Fibroblast of mammary gland (primary cell): Measurements from ENCODE around the gene MARF1.
"Not testable (repeated sequence)": the region's sequence is repeated elsewhere in the genome, so short reads cannot be mapped to it uniquely, and the experiment has no call there.

Source experiments
- DNase-seq: peaks from one replicate; pipeline ENCODE4 v3.0.0-alpha.2; 2010; ENCODE audit warnings: low read depth
- H3K4me3 ChIP-seq: 2 replicates; pipeline ENCODE4 v1.5.1; 2011; ENCODE audit warnings: low read depth, mild to moderate bottlenecking, low read length, moderate library complexity; ENCODE audit not compliant: control insufficient read depth
- TF ChIP-seq, protein P1 (sequence below): conservative IDR thresholded peaks from 2 replicates; pipeline ENCODE4 v1.5.1; 2011; ENCODE audit warnings: low read depth, low read length, inconsistent platforms; ENCODE audit not compliant: control insufficient read depth, insufficient read depth

Gene MARF1

DNA sequence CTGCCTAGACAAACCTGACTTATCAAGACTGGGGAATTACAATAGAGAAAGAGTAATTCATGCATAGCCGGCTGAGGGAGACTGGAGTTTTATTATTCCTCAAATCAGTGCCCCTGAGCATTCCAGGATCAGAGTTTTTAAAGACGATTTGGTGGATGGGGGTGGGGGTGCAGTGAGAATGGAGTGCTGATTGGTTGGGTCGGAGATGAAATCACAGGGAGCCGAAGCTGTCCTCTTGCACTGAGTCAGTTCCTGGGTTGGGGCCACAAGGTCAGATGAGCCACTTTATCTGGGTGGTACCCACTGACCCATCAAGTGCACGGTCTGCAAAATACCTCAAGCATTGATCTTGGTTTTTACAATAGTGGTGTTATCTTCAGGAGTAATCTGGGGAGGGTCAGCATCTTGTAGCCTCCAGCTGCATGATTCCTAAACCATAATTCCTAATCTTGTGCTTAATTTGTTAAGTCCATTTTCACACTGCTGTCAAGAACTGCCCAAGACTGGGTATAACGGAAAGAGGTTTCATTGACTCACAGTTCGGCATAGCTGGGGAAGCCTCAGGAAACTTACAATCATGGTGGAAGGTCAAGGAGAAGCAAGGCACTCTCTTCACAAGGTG, 69.6 kb downstream of the MARF1 start:
- TF ChIP-seq, protein P1, sequence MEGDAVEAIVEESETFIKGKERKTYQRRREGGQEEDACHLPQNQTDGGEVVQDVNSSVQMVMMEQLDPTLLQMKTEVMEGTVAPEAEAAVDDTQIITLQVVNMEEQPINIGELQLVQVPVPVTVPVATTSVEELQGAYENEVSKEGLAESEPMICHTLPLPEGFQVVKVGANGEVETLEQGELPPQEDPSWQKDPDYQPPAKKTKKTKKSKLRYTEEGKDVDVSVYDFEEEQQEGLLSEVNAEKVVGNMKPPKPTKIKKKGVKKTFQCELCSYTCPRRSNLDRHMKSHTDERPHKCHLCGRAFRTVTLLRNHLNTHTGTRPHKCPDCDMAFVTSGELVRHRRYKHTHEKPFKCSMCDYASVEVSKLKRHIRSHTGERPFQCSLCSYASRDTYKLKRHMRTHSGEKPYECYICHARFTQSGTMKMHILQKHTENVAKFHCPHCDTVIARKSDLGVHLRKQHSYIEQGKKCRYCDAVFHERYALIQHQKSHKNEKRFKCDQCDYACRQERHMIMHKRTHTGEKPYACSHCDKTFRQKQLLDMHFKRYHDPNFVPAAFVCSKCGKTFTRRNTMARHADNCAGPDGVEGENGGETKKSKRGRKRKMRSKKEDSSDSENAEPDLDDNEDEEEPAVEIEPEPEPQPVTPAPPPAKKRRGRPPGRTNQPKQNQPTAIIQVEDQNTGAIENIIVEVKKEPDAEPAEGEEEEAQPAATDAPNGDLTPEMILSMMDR: no peak
- DNase-seq: peak; percentile 27
- no peak overlapping the region for H3K4me3 ChIP-seq

DNA sequence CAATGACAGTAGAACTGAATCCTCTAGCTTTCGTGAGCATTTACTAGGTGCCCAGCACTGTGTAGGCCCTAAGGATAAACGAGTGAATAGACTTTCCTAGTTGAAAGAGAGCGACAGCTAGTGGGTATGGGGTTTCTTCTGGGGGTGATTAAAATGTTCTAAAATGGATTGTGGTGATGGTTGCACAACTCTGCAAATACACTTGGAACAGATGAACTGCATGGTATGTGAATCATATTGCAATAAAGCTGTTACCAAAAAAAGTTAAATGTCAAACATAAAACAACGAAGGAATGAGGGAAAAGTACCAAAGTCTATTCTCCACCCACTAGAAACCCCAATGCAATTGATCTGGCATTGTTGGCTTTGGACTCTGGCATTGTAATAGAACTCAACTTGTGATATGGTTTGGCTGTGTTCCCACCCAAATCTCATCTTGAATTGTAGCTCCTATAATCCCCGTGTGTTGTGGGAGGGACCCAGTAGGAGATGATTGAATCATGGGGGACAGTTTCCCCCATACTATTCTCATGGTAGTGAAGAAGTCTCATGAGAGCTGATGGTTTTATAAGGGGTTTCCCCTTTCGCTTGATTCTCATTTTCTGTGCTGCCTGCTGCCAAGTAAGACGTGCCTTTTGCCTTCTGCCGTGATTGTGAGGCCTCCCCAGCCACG, 70.5 kb downstream of the MARF1 start:
- DNase-seq: peak; percentile 93
- H3K4me3 ChIP-seq: no peak overlapping the region
- TF ChIP-seq, protein P1: peak; percentile 15

DNA sequence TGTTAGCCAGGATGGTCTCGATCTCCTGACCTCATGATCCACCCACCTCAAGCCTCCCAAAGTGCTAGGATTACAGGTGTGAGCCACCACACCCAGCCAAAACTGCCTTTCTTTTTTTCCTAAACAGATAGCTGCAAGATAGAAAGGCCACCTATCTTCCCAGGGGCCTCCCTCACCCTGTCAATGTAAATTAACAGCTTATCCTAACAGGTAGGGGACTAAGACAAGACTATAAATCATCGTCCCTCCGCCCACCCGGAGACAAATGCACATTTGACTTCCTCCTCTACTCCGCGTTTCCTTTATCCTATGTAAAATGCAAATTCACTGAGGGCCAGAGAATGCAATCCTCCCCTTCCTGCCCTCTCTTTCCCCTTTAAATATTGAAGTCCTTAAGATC, 71.4 kb downstream of the MARF1 start:
- TF ChIP-seq, protein P1: no peak
- no peak overlapping the region for H3K4me3 ChIP-seq
- no peak for DNase-seq

DNA sequence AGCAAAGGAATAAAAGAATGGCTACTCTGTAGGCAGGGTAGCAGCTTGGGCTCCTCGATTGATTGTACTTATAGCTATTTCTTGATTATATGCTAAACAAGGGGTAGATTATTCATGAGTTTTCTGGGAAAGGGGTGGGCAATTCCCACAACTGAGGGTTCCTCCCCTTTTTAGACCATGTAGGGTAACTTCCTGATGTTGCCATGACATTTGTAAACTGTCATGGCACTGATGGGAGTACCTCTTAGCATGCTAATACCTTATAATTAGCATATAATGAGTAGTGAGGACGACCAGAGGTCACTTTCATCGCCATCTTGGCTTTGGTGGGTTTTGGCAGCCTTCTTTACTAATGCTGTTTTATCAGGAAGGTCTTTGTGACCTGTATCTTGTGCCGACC, 72.3 kb downstream of the MARF1 start:
- H3K4me3 ChIP-seq, DNase-seq: not testable (repeated sequence)

DNA sequence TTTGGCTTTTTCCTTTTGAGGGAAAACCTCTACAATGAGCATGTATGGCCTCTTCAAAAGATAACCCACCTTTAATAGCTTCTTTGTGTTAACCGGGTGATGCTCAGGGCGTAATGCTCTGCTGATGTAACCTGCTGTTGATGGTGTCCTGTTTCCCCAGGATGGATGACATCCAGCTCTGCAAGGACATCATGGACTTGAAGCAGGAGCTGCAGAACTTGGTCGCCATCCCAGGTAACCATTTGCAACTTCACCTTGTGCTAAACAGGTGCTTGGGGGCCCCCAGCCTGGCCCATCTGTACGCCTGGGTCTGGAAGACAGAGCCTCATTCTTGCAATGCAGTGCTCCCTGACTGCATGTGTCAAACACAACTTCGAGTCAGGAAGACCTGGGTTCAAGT, 75.1 kb downstream of the MARF1 start:
- TF ChIP-seq, protein P1: no peak
- H3K4me3 ChIP-seq: no peak overlapping the region
- no peak for DNase-seq

DNA sequence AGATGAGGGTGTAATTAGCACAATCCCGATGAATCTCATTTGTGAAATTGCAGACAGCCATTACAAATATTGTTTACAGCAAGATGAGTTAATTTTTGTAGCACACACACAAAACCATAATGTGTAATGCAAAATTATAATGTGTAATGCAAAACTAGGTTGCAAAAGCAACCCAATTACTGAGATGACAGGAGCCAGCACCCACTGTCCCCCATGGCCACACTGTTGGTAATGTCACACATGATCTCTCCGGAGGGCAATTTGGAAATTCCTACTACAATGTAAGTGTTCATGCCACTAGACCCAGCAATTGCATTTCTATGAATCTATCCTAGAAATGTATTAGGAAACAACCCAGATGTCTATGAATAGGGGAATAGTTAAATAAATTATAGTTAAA, 76.9 kb downstream of the MARF1 start:
- DNase-seq: no peak
- TF ChIP-seq, protein P1: no peak
- no peak overlapping the region for H3K4me3 ChIP-seq

DNA sequence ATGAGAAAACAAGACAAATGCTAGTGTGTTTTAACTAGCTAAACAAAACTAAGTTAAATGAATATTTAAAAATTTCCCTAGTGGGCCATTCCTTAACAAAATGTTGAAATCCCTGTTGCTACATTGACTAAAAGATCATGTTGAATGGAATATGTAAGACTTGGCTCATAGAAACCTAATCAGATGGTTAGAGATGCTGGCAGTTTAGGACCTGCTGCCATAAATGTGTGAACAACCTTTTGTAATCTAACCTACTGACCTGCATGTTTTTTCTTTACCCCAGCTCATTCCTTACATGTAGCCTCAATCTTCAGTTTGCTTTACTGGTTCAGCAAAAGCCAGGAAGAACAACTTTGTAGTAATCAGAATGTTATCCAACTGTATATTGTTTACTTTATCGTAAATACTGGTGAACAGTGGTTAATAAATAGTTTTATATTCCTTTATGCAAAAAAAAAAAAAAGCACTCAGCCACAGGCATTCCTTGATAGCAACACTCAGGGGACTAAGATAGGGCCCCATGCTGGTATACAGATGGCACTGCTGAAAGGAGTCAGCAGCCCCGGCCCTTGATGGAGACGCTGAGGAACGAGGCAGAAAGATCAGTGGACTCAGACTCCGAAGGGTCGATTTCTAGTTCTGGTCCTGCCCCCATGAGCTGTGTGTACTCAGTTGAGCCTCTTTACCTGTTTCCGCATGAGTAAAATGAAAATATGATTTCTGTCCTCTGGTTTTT, 78.2 kb downstream of the MARF1 start:
- no peak overlapping the region for H3K4me3 ChIP-seq
- DNase-seq: no peak
- TF ChIP-seq, protein P1: no peak
